ENCODE measurements around the gene SPOCK2.
A peak's percentile ranks its signal among the peaks of the same experiment; 100 is the strongest.
"Not testable (repeated sequence)": the region's sequence is repeated elsewhere in the genome, so short reads cannot be mapped to it uniquely, and the experiment has no call there.

Gene SPOCK2, protein sequence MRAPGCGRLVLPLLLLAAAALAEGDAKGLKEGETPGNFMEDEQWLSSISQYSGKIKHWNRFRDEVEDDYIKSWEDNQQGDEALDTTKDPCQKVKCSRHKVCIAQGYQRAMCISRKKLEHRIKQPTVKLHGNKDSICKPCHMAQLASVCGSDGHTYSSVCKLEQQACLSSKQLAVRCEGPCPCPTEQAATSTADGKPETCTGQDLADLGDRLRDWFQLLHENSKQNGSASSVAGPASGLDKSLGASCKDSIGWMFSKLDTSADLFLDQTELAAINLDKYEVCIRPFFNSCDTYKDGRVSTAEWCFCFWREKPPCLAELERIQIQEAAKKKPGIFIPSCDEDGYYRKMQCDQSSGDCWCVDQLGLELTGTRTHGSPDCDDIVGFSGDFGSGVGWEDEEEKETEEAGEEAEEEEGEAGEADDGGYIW

DNA sequence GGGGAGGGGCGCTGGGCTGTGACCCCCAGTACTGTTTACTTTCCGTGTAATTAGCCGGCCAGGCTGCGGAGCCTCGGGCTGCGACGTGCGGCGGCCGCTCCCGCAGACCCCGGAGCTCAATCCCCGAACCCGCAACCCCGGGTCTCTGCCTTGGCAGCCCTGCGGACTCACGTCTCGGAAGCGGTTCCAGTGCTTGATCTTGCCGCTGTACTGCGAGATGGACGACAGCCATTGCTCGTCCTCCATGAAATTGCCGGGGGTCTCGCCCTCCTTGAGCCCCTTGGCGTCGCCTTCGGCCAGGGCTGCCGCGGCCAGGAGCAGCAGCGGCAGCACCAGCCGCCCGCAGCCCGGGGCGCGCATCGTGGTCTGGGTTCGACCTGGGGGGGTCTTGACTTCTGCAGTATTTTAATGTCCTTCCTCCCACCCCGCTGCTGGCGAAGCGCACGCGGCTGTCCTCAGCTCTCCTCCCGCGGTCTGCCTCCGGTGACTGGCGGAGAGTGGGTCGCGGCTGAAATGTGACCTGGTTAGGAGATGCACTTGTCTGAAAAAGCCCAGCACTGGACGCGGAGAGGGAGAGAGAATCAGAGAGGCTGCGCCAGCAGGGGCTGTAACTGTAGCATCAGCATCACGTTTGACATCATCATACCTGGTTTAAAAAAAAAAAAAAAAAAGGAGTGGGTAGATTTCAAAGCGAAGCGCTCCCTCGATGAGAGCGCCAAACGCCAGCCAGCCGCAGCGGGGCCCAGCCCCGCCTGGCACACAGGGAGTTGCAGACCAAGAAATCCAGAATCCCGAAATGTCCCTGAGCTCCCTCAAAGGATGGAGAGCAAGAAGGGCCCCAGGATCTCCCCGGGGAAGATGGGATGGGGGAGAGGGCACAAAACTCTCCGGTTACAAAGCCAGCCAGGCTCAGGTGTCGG is at the start of gene SPOCK2:
TSS of gene SPOCK2 (minus strand) at position 583 of the 920 bp plus-strand sequence. CDS start at position 360, 223 bp downstream.
- no peak for DNase-seq

DNA sequence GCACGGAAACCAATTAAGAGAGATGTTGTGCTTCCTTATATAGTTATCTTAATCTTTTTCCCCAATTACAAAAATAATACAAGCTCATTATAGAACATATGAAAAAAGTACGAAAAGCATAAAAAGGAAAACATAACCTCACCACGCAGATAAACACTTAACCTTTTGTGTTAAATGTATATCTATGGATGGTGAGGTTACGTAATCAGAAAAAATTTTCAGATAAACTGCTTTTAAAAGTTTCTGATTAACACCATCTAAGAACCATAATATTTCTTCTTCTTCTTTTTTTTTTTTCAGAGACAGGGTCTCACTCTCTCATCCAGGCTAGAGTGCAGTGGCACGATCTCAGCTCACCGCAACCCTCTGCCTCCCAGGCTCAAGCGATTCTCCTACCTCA is 49.2 kb upstream of the SPOCK2 start:
- DNase-seq, result no peak

DNA sequence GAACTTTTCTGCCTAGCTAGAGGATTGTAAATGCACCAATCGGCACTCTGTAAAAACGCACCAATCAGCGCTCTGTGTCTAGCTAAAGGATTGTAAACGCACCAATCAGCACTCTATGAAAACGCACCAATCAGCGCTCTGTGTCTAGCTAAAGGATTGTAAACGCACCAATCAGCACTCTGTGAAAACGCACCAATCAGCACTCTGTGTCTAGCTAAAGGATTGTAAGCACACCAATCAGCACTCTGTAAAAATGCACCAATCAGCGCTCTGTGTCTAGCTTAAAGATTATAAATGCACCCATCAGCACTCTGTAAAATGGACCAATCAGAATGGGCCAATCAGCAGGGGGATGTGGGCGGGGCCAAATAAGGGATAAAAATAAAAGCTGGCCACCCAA is 47.9 kb upstream of the SPOCK2 start:
- DNase-seq, result not testable (repeated sequence)

DNA sequence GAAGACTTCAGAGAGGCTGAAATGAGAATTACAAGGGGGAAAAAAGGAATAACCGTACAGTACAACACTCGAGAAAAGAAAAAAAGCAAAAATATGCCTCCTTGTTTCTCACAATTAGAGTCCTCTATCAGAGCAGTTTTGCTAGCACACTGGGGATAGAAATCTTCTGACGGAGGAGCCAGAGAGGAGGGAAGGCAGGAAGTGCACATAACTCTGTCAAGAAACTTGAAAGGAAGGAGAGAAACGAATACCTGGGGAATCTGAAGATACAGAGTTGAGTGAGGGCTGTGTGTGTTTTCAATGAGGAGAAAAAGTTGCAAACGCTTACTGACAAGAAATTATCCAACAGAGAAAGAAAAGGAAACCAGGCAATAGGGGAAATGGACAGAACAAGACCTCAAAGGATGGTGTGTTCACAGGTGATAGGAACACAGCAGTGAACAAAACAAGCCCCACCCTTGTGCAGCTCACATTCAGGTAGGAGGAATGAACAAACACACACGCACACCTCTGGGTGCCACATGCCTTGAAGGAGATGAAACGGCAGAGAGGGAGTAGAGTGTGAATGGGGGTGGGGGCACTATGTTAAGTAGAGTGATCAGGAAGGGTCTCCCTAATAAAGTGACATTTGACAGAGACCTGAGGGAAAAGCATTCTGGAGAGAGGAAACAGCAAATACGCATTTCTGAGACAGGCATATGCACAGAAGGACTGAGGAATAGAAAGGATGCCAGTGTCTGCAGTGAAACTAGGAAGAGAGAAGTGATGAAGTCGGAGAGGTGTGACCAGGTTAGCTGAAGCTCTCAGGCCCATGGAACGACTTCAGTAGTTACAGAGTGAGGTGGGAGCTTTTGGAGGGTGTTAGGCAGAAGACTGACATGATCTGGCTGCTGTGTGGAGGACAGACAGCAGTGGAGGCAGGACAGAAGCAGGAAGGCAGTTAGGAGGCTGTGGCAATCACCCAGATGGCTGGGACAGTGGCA is 46.7 kb upstream of the SPOCK2 start:
- no peak for DNase-seq

DNA sequence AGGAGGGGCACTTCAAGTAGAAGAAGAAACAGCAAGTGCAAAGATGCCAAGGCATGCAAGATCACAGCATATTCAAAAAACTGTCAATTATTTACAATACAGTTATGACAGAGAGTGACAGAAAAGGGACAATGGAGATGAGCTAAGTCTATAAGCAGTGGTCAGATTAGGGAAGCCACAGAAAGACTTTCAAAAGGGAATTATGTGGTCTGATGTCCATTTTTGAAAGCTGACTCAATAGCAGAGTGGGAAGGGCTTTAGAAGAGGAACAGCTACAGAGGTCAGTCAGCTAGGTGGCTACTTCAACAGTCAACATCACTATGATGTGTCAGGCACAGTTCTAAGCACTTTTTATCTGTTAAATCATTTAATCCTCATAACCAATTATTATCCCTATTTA is 45.2 kb upstream of the SPOCK2 start:
- DNase-seq, result peak; percentile 61

DNA sequence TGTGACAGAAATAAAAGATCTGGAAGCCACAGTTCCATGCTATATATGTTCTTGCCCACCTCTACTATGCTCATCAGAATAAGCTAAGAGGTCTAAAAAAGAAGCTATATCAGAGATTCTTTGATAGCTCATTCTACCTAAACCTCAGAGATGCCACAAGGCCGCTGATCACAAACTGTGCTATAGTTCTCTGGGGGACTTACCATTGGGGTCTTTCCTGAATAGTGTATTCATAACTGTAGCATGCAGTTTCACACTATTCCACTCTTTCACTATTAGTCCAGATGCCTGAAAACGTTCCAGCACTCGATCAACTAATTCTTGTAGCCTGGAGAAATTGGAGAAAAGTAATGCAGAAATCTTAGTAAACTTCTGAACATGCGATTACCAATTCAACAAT is 44.5 kb upstream of the SPOCK2 start:
- DNase-seq, result no peak

DNA sequence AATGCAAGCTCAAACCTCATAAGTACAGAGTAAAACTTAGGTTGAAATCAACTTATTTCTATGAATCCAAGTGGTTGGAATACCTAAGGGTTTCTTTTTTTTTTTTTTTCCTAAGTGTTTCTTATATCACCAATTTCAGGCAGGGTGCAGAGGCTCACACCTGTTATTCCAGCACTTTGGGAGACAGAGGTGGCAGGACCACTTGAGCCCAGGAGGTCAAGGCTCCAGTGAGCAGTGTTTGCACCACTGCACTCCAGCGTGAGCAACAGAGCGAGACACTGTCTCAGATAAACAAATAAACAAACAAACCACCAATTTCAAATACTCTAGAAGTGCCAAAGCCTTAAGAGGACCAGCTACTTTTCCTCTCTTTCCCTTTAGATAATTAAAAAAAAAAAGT is 39.2 kb upstream of the SPOCK2 start:
- DNase-seq, result no peak

DNA sequence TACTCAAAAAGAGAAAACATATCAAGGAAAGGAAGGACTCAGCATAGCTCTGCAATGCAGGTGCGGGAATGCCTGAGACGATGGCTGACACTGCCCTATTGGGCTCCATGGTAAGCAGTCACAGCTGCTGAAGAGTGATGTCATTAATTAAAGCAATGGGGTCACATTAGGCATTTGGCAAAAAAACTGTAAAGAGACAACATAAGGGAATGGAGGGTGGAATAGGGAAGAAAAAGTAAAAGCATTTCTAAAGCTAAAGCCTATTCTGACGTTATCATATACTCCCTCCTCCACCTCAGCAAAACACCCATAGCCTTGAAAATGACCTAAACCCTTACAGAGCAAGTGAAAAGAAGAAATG is 38.5 kb upstream of the SPOCK2 start:
- DNase-seq, result no peak

DNA sequence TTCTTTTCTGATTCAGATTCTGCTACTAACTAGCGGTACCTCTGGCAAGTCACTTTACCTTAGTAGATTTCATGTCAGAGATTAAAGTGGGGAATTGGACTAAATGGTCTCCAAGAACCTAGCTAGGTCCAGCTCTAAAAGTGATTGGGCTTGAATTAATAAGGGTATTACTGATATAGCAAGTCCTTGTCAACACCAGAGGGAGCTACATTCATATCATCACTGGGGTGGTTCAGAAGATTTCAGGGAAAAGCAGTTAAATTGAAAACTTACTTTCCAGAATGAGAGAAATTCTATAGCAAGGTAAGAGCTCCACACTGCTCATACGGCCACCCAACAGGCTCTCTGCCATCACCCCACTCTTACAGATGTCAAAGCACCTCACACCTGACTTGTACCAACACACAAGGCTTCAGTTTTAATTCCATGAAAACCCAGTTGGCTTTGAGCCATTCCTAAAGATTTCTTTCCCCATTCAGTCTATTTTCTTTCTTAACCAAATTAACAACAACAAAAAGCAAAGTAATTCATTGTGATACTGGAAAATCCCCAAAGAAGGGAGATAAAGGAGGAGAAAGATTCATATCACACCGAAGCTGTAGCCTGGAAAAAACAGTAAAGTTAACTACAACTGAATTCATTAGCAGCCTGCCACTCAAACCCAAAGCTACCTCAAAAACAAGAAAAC is 38.0 kb upstream of the SPOCK2 start:
- DNase-seq, result peak; percentile 62

DNA sequence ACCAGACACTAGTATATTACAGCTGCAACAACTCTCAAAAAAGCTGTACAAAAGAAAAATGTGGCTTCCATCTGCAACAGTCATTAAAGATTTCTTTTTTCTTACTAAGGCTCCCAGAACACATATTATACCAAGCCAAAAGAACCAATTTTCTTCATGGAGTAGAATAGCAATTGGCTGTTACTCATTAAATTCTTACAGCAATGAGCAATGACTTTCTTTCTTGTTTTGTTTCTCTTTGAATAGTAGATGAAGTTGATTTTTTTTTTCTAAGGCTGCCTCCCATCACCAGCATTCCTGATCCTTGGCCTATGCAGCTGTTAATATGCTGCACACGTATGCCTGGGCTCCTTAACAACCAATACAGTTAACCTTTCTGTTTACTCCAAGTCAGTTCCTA is 36.6 kb upstream of the SPOCK2 start:
- DNase-seq, result peak; percentile 60

DNA sequence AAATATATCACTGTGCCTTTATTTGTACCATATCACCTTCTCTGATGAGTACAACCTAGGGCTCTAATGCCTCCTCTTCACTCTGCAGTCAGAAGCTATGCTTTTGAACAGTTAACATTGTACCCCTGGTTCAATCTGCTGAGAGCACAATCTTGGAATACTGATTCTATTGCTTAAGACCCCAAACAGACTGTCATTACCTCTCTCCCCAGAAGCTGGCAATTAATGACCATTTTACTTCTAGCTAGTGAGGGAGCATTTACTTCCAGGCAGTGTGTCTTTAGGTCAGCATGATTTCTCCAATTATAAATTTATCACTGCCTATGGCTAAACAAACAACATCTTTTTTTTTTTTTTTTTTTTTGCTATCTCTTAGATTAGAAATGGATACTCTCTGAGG is 36.0 kb upstream of the SPOCK2 start:
- no peak for DNase-seq

DNA sequence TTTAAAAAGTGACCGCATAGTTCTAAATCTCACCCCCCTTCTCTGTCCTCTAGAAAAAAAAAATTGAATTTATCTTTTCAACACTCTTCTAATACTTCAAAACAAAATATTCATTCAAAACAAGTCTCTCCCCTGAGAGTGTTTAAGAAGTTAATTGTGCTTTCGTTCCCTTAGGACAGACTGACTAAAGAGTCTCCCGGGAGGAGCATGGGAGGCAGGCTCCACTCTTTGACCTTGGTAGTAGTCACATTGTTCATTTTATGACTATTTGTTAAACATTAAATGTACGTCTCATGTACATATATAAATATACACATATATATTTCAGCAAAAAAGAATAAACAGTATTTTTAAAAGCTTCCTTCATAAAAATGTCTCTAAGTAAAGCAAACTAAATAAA is 35.3 kb upstream of the SPOCK2 start:
- DNase-seq, result no peak

DNA sequence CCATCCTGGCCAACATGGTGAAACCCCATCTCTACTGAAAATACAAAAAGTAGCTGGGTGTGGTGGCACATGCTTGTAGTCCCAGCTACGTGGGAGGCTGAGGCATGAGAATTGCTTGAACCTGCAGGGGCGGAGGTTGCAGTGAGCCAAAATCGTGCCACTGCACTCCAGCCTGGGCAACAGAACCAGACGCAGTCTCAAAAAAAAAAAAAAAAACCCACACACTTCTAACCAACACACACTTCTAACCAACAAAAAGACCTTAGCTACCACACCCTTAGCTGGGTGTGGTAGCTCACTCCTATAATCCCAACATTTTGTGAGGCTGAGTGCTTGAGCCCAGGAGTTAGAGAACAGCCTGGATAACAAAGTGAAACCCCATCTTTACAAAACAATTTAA is 33.9 kb upstream of the SPOCK2 start:
- no peak for DNase-seq

DNA sequence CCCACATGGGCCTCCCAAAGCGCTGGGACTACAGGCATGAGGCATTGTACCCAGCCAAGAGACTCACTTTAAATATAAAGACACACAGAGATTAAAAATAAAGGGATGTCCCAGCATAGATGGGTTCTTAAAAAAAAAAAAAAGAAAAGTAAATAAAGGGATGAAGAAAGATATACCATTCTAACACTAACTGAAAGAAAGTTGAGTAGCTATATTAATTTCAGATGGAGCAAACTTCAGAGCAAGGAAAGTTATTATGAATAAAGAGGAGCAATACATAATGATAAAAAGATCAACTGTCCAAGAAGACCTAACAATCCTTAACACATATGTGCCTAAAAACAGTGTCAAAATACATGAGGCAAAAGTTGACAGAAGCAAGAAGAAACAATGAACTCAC is 33.0 kb upstream of the SPOCK2 start:
- no peak for DNase-seq

DNA sequence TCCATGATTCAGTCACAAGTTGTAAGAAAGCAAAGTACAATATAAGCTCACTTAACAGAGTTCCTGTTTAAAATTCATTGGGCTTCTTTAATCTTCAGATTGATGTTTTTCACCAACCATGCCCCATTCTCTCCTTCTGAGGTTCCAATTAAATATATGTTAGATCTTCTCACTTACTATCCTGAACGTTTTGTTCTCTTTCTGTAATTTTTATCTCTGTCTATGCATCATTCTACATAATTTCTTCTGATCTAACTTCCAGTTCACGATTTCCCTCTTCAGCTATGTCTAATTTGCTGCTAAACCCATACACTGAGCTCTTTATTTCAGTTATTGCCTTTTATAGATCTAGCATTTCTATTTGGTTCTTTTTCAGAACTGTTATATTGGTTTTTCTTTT is 28.0 kb upstream of the SPOCK2 start:
- DNase-seq, result no peak

DNA sequence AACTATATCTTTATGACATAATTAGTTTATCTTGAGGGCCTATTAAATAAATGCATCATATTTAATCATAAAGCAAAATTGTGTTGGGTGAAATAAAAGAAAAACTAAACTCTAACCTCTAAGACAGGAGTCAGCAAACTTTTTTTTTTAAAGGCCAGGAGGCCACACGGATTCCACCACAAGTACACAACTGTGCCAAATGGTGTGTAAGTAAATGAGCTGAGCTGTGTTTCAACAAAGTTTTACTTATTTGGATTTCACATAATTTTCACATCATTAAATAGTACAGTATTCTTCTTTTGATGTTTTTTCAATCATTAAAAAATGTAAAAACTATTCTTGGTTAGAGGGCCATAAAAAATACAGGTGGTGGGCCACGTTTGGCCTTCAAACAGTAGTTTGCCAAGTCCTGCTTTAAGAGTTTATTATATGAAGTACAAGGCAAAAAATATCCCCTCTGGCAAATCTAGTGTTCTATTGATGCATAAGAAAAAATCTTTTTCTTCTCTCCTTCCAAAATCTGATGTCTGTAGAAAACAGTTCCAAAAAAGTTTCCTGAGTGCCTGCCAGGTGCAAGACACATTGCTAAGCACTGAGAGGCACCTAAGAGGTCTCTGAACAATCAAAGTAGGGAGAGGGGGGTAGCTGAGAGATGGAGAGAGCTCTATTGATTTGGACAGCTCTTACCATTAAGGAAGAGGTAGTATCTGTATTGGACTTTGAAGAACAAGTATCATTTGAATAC is 26.5 kb upstream of the SPOCK2 start:
- DNase-seq, result no peak

DNA sequence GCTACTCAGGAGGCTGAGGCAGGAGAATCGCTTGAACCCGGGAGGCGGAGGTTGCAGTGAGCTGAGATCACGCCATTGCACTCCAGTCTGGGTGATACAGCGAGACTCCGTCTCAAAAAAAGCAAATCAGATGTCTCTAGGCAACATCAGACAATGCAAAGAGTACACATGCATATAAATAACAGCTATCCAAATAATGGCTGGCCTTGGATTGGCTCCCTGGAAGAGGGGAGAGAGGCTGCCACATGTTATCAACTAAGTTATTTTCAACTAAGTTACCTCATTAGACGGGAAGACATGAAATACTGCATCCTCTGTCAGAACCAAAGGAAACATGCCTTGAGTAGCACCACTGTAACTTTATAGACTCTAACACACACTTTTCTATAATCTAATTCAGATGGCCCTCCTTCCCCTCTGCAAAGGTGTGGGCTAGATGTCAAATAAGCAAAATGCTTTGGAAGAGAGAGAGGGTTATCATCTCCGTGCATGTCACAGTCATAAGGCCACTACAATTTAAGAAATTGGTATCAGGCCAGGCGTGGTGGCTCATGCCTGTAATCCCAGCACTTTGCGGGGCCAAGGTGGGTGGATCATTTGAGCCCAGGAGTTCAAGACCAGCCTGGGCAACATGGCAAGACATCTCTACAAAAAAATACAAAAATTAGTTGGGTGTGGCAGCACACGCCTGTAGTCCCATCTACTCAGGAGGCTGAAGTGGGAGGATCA is 22.5 kb upstream of the SPOCK2 start:
- no peak for DNase-seq

DNA sequence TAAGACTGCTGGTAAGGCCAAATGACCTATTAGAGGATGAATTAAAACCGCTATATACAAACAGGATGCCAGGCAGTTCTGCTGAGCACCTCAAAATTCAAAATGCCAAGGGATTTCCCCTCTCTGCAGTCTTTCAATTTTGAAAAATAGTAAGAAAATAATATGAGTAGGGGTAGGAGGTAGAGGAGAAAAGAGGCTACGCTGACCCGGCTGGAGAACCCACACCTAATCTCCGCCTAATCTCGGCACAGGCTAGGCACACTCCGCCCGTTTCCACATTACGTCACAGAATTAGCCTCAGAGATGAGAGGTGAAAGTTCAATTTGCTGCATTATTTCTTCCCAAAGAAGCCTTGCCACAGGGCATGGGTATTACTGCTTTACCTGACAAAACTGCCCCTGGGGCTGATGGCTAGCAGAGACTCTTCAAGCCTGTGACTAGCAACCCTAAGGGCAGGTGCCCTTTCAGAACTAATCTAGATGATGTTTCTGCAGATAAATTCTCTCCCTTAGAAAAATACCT is 21.3 kb upstream of the SPOCK2 start:
- no peak for DNase-seq

DNA sequence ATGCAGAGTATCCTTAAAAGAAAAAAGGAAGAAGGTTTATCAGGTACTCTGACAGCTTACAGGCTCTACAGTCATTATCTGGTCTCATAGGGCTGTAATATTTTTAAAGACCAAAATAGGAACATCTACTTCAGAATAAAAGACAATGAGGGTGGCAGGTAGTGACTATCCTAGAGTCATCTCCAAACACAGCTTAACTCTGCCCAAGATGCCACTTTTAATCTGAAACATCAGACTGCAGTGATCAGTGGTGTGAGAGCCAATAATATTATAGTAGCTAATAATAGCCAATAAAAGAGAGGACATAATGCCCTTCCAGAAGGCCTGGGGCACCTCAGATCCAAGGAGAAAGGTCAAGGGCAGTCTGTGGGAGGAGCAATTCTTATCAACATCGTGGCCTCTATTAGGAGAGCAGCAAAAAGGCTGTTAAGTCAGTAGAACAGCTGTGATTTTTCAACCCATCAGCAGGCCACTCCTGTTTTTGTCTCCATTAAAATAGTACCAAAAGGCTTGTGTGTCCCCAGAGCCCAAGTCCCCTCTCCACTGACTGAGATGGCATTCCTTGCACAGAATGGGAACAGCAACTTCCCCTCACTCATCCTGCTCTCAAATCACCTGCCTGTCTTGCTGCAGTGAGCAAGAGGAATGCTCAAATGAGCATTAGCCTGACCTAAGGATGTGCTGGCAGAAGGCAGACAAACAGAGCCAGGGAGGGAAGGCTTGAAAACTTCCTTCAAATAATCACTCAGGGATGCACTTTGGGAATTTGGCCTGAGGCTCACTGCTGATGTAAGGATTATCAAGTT is 20.7 kb upstream of the SPOCK2 start:
- no peak for DNase-seq

DNA sequence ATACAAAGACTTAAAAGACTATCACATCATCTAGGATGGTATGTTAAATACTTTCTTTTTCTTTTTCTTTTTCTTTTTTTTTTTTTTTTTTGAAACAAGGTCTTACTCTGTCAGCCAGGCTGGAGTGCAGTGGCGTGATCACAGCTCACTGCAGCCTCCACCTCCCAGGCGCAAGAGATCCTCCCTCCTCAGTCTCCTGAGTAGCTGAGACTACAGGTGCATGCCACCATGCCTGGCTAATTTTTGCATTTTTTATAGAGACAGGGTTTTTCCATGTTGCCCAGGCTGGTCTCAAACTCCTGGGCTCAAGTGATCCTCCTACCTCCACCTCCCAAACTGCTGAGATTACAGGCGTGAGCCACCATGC is 19.6 kb upstream of the SPOCK2 start:
- DNase-seq, result not testable (repeated sequence)
